Measurements from ENCODE around the gene IMPACT.

DNA sequence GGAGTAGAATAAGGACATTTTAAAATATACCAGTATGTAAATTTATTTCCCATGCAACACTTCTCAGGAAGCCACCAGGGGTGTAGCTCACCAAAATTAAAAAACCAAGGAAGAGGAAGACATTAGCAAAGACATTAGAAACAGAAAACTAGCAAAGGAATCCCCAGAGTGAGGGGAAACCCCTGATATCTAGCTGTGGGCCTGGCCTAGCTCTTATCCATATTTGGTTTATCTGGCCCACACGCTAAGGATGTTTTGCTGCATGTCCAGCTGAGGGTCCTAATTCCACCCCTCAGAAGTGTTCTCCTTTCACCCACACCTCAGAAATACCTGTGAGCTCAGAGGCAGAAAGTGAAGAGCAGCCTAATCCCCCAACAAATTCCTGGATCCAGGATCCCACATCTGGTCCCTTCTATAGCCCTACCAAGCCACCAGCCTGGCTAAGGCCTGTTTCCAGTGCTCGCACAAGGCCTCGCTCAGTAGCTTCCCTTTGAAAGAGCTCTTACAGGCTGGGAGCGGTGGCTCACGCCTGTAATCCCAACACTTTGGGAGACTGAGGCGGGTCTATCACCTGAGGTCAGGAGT is 46.2 kb upstream of the IMPACT start:
- no peak for TF ChIP-seq TCF7 (CRISPR knock-in tag; IDR thresholded peaks at IDR 0.05; ENCODE audit: low read depth)
- TF ChIP-seq CREM (CRISPR knock-in tag; IDR thresholded peaks at IDR 0.05): no peak
- TF ChIP-seq, protein P1, sequence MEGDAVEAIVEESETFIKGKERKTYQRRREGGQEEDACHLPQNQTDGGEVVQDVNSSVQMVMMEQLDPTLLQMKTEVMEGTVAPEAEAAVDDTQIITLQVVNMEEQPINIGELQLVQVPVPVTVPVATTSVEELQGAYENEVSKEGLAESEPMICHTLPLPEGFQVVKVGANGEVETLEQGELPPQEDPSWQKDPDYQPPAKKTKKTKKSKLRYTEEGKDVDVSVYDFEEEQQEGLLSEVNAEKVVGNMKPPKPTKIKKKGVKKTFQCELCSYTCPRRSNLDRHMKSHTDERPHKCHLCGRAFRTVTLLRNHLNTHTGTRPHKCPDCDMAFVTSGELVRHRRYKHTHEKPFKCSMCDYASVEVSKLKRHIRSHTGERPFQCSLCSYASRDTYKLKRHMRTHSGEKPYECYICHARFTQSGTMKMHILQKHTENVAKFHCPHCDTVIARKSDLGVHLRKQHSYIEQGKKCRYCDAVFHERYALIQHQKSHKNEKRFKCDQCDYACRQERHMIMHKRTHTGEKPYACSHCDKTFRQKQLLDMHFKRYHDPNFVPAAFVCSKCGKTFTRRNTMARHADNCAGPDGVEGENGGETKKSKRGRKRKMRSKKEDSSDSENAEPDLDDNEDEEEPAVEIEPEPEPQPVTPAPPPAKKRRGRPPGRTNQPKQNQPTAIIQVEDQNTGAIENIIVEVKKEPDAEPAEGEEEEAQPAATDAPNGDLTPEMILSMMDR (IDR thresholded peaks at IDR 0.05): no peak
- no peak for TF ChIP-seq ZNF416 (CRISPR knock-in tag; IDR thresholded peaks at IDR 0.05)
- TF ChIP-seq, protein P2, sequence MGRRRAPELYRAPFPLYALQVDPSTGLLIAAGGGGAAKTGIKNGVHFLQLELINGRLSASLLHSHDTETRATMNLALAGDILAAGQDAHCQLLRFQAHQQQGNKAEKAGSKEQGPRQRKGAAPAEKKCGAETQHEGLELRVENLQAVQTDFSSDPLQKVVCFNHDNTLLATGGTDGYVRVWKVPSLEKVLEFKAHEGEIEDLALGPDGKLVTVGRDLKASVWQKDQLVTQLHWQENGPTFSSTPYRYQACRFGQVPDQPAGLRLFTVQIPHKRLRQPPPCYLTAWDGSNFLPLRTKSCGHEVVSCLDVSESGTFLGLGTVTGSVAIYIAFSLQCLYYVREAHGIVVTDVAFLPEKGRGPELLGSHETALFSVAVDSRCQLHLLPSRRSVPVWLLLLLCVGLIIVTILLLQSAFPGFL (CRISPR knock-in tag; IDR thresholded peaks at IDR 0.05; ENCODE audit: borderline replicate concordance): no peak
- TF ChIP-seq ZNF263 (CRISPR knock-in tag; IDR thresholded peaks at IDR 0.05; ENCODE audit: low read depth): no peak
- TF ChIP-seq, protein P3, sequence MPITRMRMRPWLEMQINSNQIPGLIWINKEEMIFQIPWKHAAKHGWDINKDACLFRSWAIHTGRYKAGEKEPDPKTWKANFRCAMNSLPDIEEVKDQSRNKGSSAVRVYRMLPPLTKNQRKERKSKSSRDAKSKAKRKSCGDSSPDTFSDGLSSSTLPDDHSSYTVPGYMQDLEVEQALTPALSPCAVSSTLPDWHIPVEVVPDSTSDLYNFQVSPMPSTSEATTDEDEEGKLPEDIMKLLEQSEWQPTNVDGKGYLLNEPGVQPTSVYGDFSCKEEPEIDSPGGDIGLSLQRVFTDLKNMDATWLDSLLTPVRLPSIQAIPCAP (CRISPR knock-in tag; IDR thresholded peaks at IDR 0.05): no peak

All from WTC11 (cell line).